Measurements from ENCODE around the gene SNX10. TPM values are rescaled to one million over a fixed set of nuclear protein-coding genes. Genes with fewer than 3 reads are reported as not detected.
A peak's percentile ranks its signal among the peaks of the same experiment; 100 is the strongest.

The SNX10 gene
- total RNA-seq, 1 experiment from 2014 or later = 9.4 TPM

DNA sequence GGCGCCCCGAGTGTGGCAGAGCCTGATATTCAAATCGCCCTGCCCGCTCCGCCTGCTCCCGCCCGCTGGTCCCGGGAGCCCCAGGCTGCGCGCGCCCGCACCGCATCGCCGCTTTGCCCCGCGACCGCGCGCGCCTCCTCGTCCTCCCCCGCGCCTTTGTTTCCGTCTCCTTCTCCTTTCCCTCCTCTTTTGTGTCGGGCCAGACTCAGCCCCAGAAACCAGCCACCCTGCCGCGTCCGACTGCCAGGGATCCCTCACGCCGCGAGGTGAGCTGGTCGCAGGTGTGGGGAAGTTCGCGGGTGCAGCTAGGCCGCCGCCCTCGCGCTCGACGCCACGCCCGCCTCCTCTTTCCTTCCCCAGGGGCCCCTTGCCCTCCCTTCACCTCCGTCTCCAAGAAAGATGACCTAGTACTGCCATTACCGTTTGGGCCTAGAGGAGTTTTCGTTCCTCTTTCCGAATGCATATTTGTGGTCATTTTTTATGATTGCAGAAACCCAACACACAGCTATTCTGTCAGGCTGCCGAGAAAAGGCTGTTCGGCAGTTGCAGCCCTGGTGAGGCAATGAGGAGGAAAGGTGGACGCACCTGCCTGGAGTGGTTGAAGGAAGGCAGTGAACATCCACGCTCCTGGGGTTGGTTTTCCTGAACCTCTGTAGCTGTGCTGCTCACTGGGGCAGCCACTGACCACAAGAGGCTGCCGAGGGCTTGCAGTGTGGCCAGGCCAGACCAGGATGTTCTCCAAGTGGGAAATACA lies 107.3 kb downstream of the SNX10 start:
- peak; percentile 41 for DNase-seq
- TF ChIP-seq, protein P1, sequence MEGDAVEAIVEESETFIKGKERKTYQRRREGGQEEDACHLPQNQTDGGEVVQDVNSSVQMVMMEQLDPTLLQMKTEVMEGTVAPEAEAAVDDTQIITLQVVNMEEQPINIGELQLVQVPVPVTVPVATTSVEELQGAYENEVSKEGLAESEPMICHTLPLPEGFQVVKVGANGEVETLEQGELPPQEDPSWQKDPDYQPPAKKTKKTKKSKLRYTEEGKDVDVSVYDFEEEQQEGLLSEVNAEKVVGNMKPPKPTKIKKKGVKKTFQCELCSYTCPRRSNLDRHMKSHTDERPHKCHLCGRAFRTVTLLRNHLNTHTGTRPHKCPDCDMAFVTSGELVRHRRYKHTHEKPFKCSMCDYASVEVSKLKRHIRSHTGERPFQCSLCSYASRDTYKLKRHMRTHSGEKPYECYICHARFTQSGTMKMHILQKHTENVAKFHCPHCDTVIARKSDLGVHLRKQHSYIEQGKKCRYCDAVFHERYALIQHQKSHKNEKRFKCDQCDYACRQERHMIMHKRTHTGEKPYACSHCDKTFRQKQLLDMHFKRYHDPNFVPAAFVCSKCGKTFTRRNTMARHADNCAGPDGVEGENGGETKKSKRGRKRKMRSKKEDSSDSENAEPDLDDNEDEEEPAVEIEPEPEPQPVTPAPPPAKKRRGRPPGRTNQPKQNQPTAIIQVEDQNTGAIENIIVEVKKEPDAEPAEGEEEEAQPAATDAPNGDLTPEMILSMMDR (conservative IDR thresholded peaks at IDR 0.05) = peak; percentile 40; the same call in 2 of the 3 replicates
- Histone ChIP-seq H3K14ac (ENCODE audit: insufficient read depth, low read length) (peak overlapping the region; percentile 98), H2BK15ac (ENCODE audit: low read depth, low read length) (no peak overlapping the region), H3K79me2 (ENCODE audit: insufficient read depth, low read length) (no peaks in the 10 kb centered on the region), H3K79me1 (ENCODE audit: insufficient read depth, low read depth, low read length, poor library complexity, severe bottlenecking) (no peaks in the 10 kb centered on the region), H3K56ac (ENCODE audit: insufficient read length, low read depth, low read length) (no peak overlapping the region), H3K27ac (ENCODE audit: insufficient read length, low read depth, low read length) (no peak overlapping the region), H3K9ac (ENCODE audit: extremely low read depth, insufficient read length, low read length) (peak overlapping the region; percentile 50), H3K27me3 (ENCODE audit: insufficient read depth, low read length) (no peaks in the 10 kb centered on the region), H2BK12ac (ENCODE audit: insufficient read length, low read depth, low read length) (peak overlapping the region; percentile 4), H2BK5ac (ENCODE audit: insufficient read length, low read length) (no peak overlapping the region), H2BK20ac (ENCODE audit: low read depth, low read length, poor library complexity, severe bottlenecking) (no peak overlapping the region), H3T11ph (ENCODE audit: low read length) (no peak overlapping the region), H2AFZ (ENCODE audit: low read length) (peak overlapping the region; percentile 17), H2BK120ac (ENCODE audit: low read depth, low read length, poor library complexity, severe bottlenecking) (no peak overlapping the region), H3K4me1 (ENCODE audit: insufficient read depth, low read length) (no peaks in the 10 kb centered on the region), H4K5ac (ENCODE audit: insufficient read length, low read depth, low read length) (no peak overlapping the region), H3K9me3 (ENCODE audit: control insufficient read depth, low read depth, low read length) (no peaks in the 10 kb centered on the region), H3K23ac (ENCODE audit: insufficient read length, low read depth, low read length) (no peak overlapping the region), H3K4me2 (ENCODE audit: insufficient read depth, insufficient read length, low read length) (peak overlapping the region; percentile 79), H3K23me2 (ENCODE audit: insufficient read length, low read depth, low read length, poor library complexity, severe bottlenecking) (peaks cover 10% of the 10 kb centered on the region), H3K4ac (ENCODE audit: low read depth, low read length) (no peak overlapping the region), H4K20me1 (ENCODE audit: control insufficient read depth, insufficient read depth, insufficient read length) (no peaks in the 10 kb centered on the region), H4K8ac (replicated peaks; ENCODE audit: insufficient read length, low read depth, low read length) (no peak overlapping the region), H2AK5ac (ENCODE audit: insufficient read length, low read length) (no peak overlapping the region), H3K18ac (ENCODE audit: insufficient read length, low read depth, low read length) (peak overlapping the region; percentile 87), H4K91ac (ENCODE audit: insufficient read length, low read depth, low read length) (no peak overlapping the region)
- peak overlapping the region; percentile 85 to 97 (median 94); a peak in 6 of 7 replicates for H3K27ac Mint-ChIP-seq
- H3K36me3 Mint-ChIP-seq (ENCODE audit: insufficient read depth in 1 of 3, low read depth in 3 of 3) = no peaks in the 10 kb centered on the region
- H3K4me3 Mint-ChIP-seq = peak overlapping the region; percentile 91 to 92
- no peaks in the 10 kb centered on the region for H3K9me3 Mint-ChIP-seq
- no CpG with 5 or more reads among the region's 52 CpGs for WGBS (ENCODE audit: extremely low coverage, insufficient read length, low lambda C conversion rate)
- peaks cover 21% of the 10 kb centered on the region in 2 experiments for H3K4me1 Mint-ChIP-seq
- peaks cover 9% of the 10 kb centered on the region for H3K27me3 Mint-ChIP-seq (ENCODE audit: low read depth)

Data from H9 (cell line).